GM18519 (cell line): ENCODE results near the gene FGFR2.

Experiments used
- ATAC-seq: cut with Tn5 transposase; IDR thresholded peaks from one replicate; pipeline ENCODE4 v1.9.1; 2021; ENCODE audit warnings: mild to moderate bottlenecking, moderate library complexity; ENCODE audit not compliant: unreplicated experiment, low FRiP score

FGFR2 gene

GRCh38 chr10:121592155-121592890, 5.9 kb downstream of the FGFR2 start:
- no peak for ATAC-seq

GRCh38 chr10:121591186-121591585, 7.1 kb downstream of the FGFR2 start:
- no peak for ATAC-seq

- no peak for ATAC-seq
Measured at GRCh38 chr10:121590772-121591171, 7.5 kb downstream of the FGFR2 start.

GRCh38 chr10:121589553-121589952, 8.7 kb downstream of the FGFR2 start:
- ATAC-seq = no peak

GRCh38 chr10:121583857-121584256, 14.4 kb downstream of the FGFR2 start:
- ATAC-seq = no peak

GRCh38 chr10:121583258-121583657, 15.0 kb downstream of the FGFR2 start:
- ATAC-seq = no peak

GRCh38 chr10:121580276-121581116, 17.7 kb downstream of the FGFR2 start:
- ATAC-seq = no peak

GRCh38 chr10:121579656-121580055, 18.6 kb downstream of the FGFR2 start:
- ATAC-seq = no peak

GRCh38 chr10:121578965-121579364, 19.3 kb downstream of the FGFR2 start:
- ATAC-seq = no peak

GRCh38 chr10:121578298-121578697, 19.9 kb downstream of the FGFR2 start:
- no peak for ATAC-seq

- no peak for ATAC-seq
Measured at GRCh38 chr10:121577568-121577967, 20.7 kb downstream of the FGFR2 start.

GRCh38 chr10:121576139-121576538, 22.1 kb downstream of the FGFR2 start:
- no peak for ATAC-seq

- no peak for ATAC-seq
Measured at GRCh38 chr10:121574519-121575166, 23.6 kb downstream of the FGFR2 start.

- ATAC-seq = no peak
Measured at GRCh38 chr10:121573538-121573941, 24.7 kb downstream of the FGFR2 start.

GRCh38 chr10:121572859-121573537, 25.2 kb downstream of the FGFR2 start:
- no peak for ATAC-seq

- no peak for ATAC-seq
Measured at GRCh38 chr10:121570315-121570714, 27.9 kb downstream of the FGFR2 start.

- no peak for ATAC-seq
Measured at GRCh38 chr10:121568275-121568674, 30.0 kb downstream of the FGFR2 start.

GRCh38 chr10:121567569-121567968, 30.7 kb downstream of the FGFR2 start:
- no peak for ATAC-seq

GRCh38 chr10:121566755-121567154, 31.5 kb downstream of the FGFR2 start:
- ATAC-seq = no peak

- no peak for ATAC-seq
Measured at GRCh38 chr10:121559326-121560026, 38.8 kb downstream of the FGFR2 start.
